Activated effector memory CD4-positive, alpha-beta T cell treated with anti-CD3 and anti-CD28 coated beads, Interleukin-2, amount 50 U/mL, for 16 hours (primary cell): ENCODE results near the gene STX2.
"Not testable (repeated sequence)": the region's sequence is repeated elsewhere in the genome, so short reads cannot be mapped to it uniquely, and the experiment has no call there.

Experiments
- DNase-seq: peaks from one replicate; pipeline ENCODE4 v3.0.0-alpha.2; 2020

The STX2 gene

GRCh38 chr12:130838951-130839769, at the start of gene STX2:
Gene STX2, minus strand, starts transcription at chr12:130839250. Its CDS starts 151 bp downstream, at chr12:130839099.
- DNase-seq, result peak; percentile 97

DNA sequence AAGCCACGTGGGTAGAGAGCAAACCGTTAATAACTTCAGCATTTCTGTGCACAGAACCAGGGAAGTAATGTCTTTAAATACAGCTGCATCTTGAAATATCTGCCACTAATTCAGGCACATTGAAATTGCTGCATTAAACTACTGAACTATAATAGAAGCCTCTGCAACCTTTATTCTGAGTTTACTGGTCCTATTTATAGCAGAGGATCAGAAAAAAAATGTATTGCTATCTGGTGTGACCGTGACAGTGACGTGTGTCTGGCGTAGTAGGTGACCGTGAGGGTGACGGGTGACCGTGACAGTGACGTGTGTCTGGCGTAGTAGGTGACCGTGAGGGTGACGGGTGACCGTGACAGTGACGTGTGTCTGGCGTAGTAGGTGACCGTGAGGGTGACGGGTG, 48.1 kb upstream of the STX2 start:
- DNase-seq, result not testable (repeated sequence)

- no peak for DNase-seq
These were observed 42.5 kb upstream of the STX2 start for GRCh38 chr12:130881548-130881947.

- DNase-seq, result peak; percentile 19
These were observed 42.0 kb upstream of the STX2 start for GRCh38 chr12:130881046-130881445.

GRCh38 chr12:130880411-130880885, 41.4 kb upstream of the STX2 start:
- peak; percentile 66 for DNase-seq

GRCh38 chr12:130879781-130880389, 40.8 kb upstream of the STX2 start:
- DNase-seq, result no peak

- DNase-seq, result peak; percentile 62
These were observed 40.2 kb upstream of the STX2 start for GRCh38 chr12:130879212-130879686.

DNA sequence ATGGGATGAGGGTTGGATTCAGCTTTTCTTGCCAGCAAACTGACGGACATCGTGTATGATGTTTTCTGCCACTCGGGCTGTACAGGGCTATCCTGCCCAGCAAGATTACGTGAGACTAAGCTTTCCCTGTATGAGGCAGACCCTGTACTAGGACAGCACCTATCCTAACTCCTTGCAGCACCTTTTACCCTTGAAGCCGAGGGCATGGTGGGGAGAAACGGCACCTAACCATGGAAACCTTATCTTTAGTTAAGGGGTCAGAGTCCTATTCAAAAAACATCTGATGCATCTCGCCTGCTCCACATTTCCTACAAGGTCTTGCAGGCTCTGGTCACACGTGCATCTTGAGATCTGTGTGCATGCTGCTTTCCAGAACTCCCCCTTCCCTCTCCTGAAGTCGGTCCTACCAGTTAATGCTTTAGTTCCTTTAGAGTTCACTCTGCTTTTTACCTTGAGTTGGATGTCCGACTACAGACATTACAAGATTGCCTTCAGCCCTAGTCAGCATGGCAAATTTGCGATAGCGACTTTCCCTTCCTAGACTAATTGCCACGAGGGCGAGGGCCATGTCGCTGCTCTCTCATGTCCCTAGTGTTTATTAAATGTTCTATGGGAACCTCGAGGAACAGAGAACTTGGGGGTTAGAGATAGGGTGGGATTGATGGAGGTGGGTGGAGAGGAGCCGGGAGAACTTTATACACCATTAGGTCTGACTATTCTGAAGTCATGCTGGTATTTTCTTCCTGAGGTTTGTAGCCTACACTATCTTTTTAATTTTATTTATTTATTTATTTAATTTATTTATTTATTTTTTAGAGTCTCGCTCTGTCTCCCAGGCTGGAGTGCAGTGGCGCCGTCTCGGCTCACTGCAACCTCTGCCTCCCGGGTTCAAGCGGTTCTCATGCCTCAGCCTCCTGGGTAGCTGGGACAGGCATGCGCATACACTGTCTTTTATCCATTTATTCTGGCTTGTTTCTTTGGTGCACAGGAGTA, 39.4 kb upstream of the STX2 start:
- DNase-seq, result peak; percentile 60

DNA sequence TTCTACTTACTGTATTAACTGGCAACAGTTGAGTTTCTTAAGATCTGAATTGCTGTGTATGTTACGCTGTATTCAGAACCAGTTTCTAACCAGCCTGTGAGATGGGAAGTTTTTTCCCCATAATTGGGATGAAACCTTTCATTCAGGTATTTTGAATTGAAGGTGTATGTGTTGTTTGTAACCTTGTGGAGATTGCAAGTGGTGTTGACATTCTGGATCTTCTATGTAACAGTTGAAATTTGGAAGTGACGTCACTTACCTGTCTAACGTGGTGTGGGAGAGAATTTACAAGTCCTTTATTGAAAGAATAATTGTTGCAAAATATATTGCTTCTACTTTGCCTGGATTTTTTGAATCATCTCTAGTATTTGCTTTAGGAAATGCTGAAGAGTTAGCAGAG, 38.3 kb upstream of the STX2 start:
- DNase-seq, result no peak

GRCh38 chr12:130876758-130877157, 37.7 kb upstream of the STX2 start:
- DNase-seq, result no peak

DNA sequence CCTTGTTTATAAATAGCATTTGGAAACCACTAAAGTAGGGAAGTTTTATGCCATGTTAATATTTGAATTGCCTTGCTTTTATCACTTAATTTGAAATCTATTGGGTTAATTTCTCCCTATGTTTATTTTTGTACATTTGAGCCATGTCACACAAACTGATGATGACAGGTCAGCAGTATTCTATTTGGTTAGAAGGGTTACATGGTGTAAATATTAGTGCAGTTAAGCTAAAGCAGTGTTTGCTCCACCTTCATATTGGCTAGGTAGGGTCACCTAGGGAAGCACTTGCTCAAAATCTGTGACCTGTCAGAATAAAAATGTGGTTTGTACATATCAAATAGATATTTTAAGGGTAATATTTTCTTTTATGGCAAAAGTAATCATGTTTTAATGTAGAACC, 37.2 kb upstream of the STX2 start:
- DNase-seq, result no peak

DNA sequence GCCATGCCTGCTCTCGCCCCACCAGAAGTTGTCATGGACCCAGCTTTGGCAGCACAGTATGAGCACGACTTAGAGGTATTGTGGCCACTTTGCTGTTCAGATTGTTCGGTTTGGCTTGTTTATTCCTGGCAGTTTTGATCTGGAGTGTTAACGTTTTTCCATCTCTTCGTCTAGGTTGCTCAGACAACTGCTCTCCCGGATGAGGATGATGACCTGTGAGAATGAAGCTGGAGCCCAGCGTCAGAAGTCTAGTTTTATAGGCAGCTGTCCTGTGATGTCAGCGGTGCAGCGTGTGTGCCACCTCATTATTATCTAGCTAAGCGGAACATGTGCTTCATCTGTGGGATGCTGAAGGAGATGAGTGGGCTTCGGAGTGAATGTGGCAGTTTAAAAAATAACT, 36.7 kb upstream of the STX2 start:
- peak; percentile 21 for DNase-seq

DNA sequence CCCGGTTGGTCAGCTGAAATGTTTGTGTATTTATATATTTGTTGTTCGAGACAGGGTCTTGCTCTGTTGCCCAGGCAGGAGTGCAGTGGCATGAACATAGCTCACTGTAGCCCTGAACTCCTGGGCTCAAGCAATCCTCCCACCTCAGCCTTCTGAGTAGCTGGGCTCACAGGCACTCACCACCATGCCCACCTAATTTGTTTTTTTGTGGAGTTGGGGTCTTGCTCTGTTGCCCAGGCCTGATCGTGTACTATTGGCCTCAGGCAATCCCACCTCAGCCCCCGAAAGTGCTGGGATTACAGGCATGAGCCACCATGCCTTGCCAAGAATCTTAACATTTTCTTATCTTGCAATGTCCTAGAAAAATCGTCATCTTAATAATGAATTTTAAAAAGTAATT, 36.1 kb upstream of the STX2 start:
- peak; percentile 30 for DNase-seq

DNA sequence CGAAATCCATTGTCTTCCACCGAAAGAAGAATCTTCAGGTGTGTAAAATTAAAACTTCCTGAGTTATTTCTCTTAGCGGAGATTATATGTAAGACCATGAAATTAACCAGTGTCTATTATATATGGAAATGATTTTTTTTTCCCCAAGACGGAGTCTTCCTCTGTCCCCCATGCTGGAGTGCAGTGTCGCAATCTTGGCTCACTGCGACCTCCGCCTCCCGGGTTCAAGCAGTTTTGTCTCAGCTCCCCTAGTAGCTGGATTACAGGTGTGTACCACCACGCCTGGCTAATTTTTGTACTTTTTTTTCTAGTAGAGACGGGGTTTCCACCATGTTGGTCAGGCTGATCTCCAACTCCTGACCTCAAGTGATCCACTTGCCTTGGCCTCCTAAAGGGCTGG, 35.6 kb upstream of the STX2 start:
- no peak for DNase-seq

DNA sequence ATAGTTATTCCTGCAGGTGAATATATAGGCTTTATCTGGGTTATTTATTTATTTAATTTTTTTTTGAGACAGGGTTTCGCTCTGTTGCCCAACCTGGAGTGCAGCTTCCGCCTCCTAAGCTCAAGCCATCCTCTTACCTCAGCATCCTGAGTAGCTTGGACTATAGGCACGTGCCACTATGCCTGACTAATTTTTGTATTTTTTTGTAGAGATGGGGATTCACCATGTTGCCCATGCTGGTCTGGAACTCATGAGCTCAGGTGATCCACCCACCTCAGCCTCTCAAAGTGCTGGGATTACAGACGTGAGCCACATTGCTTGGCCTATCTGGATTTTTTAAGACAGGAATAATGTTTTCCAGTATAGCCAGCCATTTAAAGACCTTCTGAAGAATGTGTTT, 34.8 kb upstream of the STX2 start:
- DNase-seq, result no peak

DNA sequence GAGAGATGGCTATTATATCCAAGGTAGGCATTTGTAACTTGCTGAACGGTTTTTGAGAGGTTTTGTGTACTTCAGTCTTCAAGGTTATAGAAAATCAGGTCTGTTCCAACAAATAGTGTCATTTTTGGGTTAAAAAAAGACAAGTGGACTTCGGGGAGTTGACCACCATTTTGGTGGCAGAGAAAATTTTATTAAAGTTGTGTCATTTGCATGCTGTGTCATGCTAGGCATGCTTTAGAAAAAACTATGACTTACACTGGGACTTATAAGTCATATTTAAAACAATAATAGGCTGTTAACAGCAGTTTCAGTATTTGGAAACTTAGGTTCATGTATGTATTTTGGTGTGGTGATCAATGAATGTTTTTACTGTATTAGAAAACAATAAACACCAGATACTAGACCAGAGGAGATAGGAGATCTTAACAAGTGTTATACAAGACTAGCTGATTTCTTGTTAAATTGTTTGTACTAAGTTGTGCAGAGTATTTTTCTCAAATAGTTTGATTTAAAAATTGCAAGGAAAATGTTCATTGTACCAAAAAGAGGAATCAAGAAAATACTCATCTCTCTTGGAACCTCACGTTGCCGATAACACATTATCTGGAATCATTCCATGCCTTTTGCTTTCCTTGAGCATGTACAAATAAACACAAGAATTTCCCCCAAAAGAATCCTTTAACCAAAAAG, 34.2 kb upstream of the STX2 start:
- no peak for DNase-seq

DNA sequence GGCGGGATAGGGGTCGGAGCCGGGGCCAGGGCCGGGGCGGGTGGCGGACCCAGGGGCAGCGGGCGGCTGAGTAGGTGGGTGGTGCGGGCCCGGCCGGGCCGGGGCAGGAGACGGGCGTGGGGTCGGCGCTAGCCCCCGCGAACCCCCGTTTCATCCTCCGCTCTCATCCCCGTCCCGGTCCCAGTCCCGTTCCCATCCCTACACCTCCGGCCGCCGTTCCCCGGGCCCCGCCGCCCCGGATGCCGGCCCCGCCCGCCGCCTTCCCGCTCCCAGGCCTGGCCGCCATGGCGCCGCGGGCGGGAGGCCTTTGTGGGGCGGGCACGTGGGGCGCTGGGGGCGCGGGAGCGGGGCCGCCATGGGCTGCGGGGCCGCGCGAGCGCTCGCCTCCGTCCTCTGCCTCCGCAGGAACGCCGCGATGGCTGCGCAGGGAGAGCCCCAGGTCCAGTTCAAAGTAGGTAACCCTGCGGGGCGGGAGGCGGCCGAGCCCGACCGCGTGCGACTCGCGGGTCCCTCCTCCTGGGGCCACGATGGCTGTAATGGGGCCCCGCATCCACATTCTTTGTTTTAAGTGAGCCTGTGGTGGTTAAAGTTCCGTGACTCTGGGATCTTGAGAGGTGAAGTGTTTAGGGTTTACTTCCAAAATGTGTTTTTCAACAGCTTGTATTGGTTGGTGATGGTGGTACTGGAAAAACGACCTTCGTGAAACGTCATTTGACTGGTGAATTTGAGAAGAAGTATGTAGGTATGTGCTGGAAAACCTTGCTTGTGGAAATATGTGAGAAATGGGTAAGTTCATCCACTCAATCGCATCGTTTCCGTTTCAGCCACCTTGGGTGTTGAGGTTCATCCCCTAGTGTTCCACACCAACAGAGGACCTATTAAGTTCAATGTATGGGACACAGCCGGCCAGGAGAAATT, 33.4 kb upstream of the STX2 start:
- peak; percentile 85 for DNase-seq

DNA sequence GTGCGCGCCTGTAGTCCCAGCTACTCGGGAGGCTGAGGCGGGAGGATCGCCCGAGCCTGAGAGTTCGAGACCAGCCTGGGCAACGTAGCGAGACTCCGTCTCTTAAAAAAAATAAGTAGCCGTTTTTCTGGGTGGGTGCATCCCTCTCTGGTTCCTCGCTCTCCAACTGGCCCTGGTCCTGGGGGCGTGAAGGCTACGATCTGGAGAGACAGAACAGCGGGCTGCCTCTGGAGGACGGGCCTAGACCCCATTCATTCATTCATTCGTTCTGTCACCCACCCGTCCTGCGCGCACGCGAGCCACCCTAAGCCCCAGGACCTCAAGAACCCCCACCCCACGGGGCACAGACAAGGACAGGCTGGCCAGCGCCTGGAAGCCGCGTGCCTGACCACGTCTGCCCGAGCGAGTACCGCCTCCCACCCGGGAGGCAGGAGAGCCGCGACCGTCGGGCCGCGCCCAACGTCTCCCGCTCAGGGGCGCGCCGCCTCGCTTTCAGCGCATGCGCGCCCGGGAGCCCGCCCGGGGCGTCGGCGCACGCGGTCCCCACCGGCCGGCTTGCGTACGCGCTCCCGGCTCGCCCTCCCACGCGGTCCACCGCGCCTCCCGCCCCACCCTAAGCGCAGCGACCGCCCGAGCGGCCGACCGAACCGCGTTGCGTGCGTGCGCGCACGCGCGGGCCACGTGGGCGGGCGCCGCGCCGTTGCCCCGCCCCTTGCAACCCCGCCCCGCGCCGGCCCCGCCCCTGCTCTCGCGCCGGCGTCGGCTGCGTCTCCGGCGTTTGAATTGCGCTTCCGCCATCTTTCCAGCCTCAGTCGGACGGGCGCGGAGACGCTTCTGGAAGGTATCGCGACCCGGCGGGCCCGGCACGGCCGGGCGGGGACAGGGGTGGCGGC, 32.5 kb upstream of the STX2 start, which contains the start of gene RAN:
RAN (plus strand) TSS at position 781 of the 893 bp plus-strand sequence. CDS start 528 bp downstream, outside the sequence.
- peak; percentile 98 for DNase-seq

- peak; percentile 88 for DNase-seq
These were observed 31.6 kb upstream of the STX2 start for GRCh38 chr12:130870442-130871285.
